HL-60 (cell line): ENCODE data around the gene HNRNPF.

Source experiments
- CTCF ChIP-seq: IDR thresholded peaks from one replicate; pipeline ENCODE4 v1.5.1; 2011; ENCODE audit warnings: low read length, control low read depth, inconsistent platforms; ENCODE audit not compliant: insufficient read depth
- GABPA ChIP-seq: IDR thresholded peaks from 2 replicates; pipeline ENCODE4 v1.6.1; 2012; ENCODE audit warnings: low read depth
- POLR2AphosphoS5 ChIP-seq: IDR thresholded peaks from 2 replicates; pipeline ENCODE4 v1.6.1; 2012; ENCODE audit warnings: low read depth
- REST ChIP-seq: IDR thresholded peaks from 2 replicates; pipeline ENCODE4 v1.6.1; 2012; ENCODE audit warnings: low read depth; ENCODE audit not compliant: insufficient replicate concordance
- SPI1 ChIP-seq: IDR thresholded peaks from 2 replicates; pipeline ENCODE4 v1.6.1; 2012; ENCODE audit warnings: low read depth, mild to moderate bottlenecking, borderline replicate concordance

GRCh38 chr10:43391496-43391895 is 17.5 kb downstream of the HNRNPF start:
- no peak for TF ChIP-seq CTCF
- no peak for TF ChIP-seq POLR2AphosphoS5
- no peak for TF ChIP-seq GABPA
- no peak for TF ChIP-seq REST
- TF ChIP-seq SPI1 = no peak
